GM21825 (cell line): ENCODE results near the gene DHX38.

Experiments used
- ATAC-seq: cut with Tn5 transposase; IDR thresholded peaks from one replicate; pipeline ENCODE4 v1.9.1; 2021; ENCODE audit warnings: mild to moderate bottlenecking, moderate library complexity; ENCODE audit not compliant: unreplicated experiment

Gene DHX38

GRCh38 chr16:72120026-72120425, 26.4 kb downstream of the DHX38 start:
- ATAC-seq = no peak

- no peak for ATAC-seq
Observed at GRCh38 chr16:72122308-72122707, 28.7 kb downstream of the DHX38 start.

- no peak for ATAC-seq
Observed at GRCh38 chr16:72122916-72123315, 29.3 kb downstream of the DHX38 start.

- no peak for ATAC-seq
Observed at GRCh38 chr16:72123426-72123825, 29.8 kb downstream of the DHX38 start.

- ATAC-seq = no peak
Observed at GRCh38 chr16:72124148-72124547, 30.5 kb downstream of the DHX38 start.

GRCh38 chr16:72124761-72125634, 31.4 kb downstream of the DHX38 start:
- no peak for ATAC-seq

- ATAC-seq = no peak
Observed at GRCh38 chr16:72125635-72126428, 32.2 kb downstream of the DHX38 start.

- no peak for ATAC-seq
Observed at GRCh38 chr16:72126429-72126765, 32.8 kb downstream of the DHX38 start.

- no peak for ATAC-seq
Observed at GRCh38 chr16:72128701-72129100, 35.1 kb downstream of the DHX38 start.

- ATAC-seq = no peak
Observed at GRCh38 chr16:72129976-72130656, 36.5 kb downstream of the DHX38 start.

GRCh38 chr16:72131036-72131435, 37.4 kb downstream of the DHX38 start:
- no peak for ATAC-seq

GRCh38 chr16:72132726-72133125, 39.1 kb downstream of the DHX38 start:
- no peak for ATAC-seq

GRCh38 chr16:72134507-72134906, 40.9 kb downstream of the DHX38 start:
- no peak for ATAC-seq

GRCh38 chr16:72137380-72138063, 43.9 kb downstream of the DHX38 start:
- ATAC-seq = no peak

GRCh38 chr16:72138064-72138572, 44.5 kb downstream of the DHX38 start:
- no peak for ATAC-seq

GRCh38 chr16:72139908-72140307, 46.3 kb downstream of the DHX38 start:
- ATAC-seq = no peak

GRCh38 chr16:72142476-72142875, 48.8 kb downstream of the DHX38 start:
- ATAC-seq = no peak

GRCh38 chr16:72149676-72150464, 56.2 kb downstream of the DHX38 start:
- ATAC-seq = no peak

- no peak for ATAC-seq
Observed at GRCh38 chr16:72159386-72159785, 65.7 kb downstream of the DHX38 start.

- ATAC-seq = no peak
Observed at GRCh38 chr16:72159801-72160200, 66.2 kb downstream of the DHX38 start.
